Glomerular endothelial cell (primary cell): ENCODE measurements around the gene TMEM132A. TPM values are rescaled to one million over a fixed set of nuclear protein-coding genes. Genes with fewer than 3 reads are reported as not detected.

Source experiments
- DNase-seq: peaks from one replicate; pipeline ENCODE4 v3.0.0-alpha.2; 2011; ENCODE audit warnings: low read depth, low spot score; ENCODE audit errors: extremely low read depth
- total RNA-seq: library from RNA; depleted of rRNA; stranded (reverse); fragments of >200 nt; gene quantifications from 2 replicates; pipeline ENCODE4 v1.2.3, GENCODE V29; 2015

The TMEM132A gene
- total RNA-seq, 1 donor from 2014 or later, result 281 TPM

- DNase-seq, result no peak
Measured at GRCh38 chr11:60936467-60937143, 12.3 kb downstream of the TMEM132A start.

GRCh38 chr11:60937144-60937527 is 12.9 kb downstream of the TMEM132A start:
- no peak for DNase-seq

- DNase-seq, result no peak
Measured at GRCh38 chr11:60937811-60938210, 13.6 kb downstream of the TMEM132A start.

- no peak for DNase-seq
Measured at GRCh38 chr11:60938500-60938899, 14.2 kb downstream of the TMEM132A start.

GRCh38 chr11:60939301-60939700 is 15.0 kb downstream of the TMEM132A start:
- DNase-seq, result no peak

- no peak for DNase-seq
Measured at GRCh38 chr11:60939855-60940254, 15.6 kb downstream of the TMEM132A start.

- no peak for DNase-seq
Measured at GRCh38 chr11:60941371-60942119, 17.3 kb downstream of the TMEM132A start.

GRCh38 chr11:60942219-60942618 is 18.0 kb downstream of the TMEM132A start:
- DNase-seq, result no peak

- no peak for DNase-seq
Measured at GRCh38 chr11:60942970-60943565, 18.8 kb downstream of the TMEM132A start.

- DNase-seq, result no peak
Measured at GRCh38 chr11:60944490-60945294, 20.4 kb downstream of the TMEM132A start.

- DNase-seq, result no peak
Measured at GRCh38 chr11:60945295-60945667, 21.0 kb downstream of the TMEM132A start.

- no peak for DNase-seq
Measured at GRCh38 chr11:60946601-60947264, 22.5 kb downstream of the TMEM132A start.

GRCh38 chr11:60947700-60948099 is 23.4 kb downstream of the TMEM132A start:
- DNase-seq, result no peak

GRCh38 chr11:60948250-60948649 is 24.0 kb downstream of the TMEM132A start:
- DNase-seq, result no peak

GRCh38 chr11:60950024-60950423 is 25.8 kb downstream of the TMEM132A start:
- no peak for DNase-seq

- no peak for DNase-seq
Measured at GRCh38 chr11:60950933-60951605, 26.8 kb downstream of the TMEM132A start.

- DNase-seq, result no peak
Measured at GRCh38 chr11:60951606-60951903, 27.3 kb downstream of the TMEM132A start.

- DNase-seq, result no peak
Measured at GRCh38 chr11:60951904-60952741, 27.9 kb downstream of the TMEM132A start, which contains the start of gene SLC15A3. TSS of gene SLC15A3 (minus strand) at chr11:60952176. CDS start at chr11:60951551, 625 bp downstream.

- DNase-seq, result no peak
Measured at GRCh38 chr11:60952742-60953170, 28.5 kb downstream of the TMEM132A start.
